PC-3 (cell line): ENCODE data around the gene LSM2. TPM values are rescaled to one million over a fixed set of nuclear protein-coding genes. Genes with fewer than 3 reads are reported as not detected.
"Not testable (repeated sequence)": the region's sequence is repeated elsewhere in the genome, so short reads cannot be mapped to it uniquely, and the experiment has no call there.

Source experiments
- ATAC-seq: fragments of 200-7000 bp; cut with Tn5 transposase; 2 replicates; pipeline ENCODE4 v1.9.1; 2020; ENCODE audit warnings: mild to moderate bottlenecking, moderate library complexity
- Bru-seq: library from RNA; stranded (reverse); fragments of 400-500 nt; gene quantifications from one replicate; lab custom pipeline; 2021; lab: Mats Ljungman, UMichigan
- BruChase-seq, 2 experiments: library from RNA; stranded (reverse); fragments of 400-500 nt; gene quantifications; one replicate each; lab custom pipeline; 2021; lab: Mats Ljungman, UMichigan
- BruUV-seq: library from RNA; stranded (reverse); fragments of 400-500 nt; replicated peaks from 2 replicates; lab custom pipeline; 2021; lab: Mats Ljungman, UMichigan
- CTCF ChIA-PET: fragments of 300-600 bp; sonication (Branson Sonifier 250); formaldehyde crosslinking; loops from one replicate; lab custom pipeline; 2022; ENCODE audit warnings: antibody characterized with exemption; lab: Charles Lee
- POLR2A ChIA-PET: fragments of 300-600 bp; sonication (Branson Sonifier 250); formaldehyde crosslinking; loops from one replicate; lab custom pipeline; 2022; ENCODE audit warnings: antibody characterized with exemption; ENCODE audit not compliant: unreplicated experiment; lab: Charles Lee
- DNase-seq: peaks from one replicate; pipeline ENCODE4 v3.0.0-alpha.2; 2015
- H2AFZ ChIP-seq: fragments of 300-600 bp; sonication (generic); 2 replicates; pipeline ENCODE4 v1.6.0; 2016; ENCODE audit warnings: antibody characterized with exemption, low read length
- H3F3A ChIP-seq: fragments of 300-600 bp; sonication (generic); one replicate; pipeline ENCODE4 v1.6.0; 2017; ENCODE audit warnings: antibody characterized with exemption, low read length, control low read depth, mild to moderate bottlenecking; ENCODE audit not compliant: unreplicated experiment
- H3K27ac ChIP-seq: fragments of 300-600 bp; sonication (generic); 2 replicates; pipeline ENCODE4 v1.5.1; 2016; ENCODE audit warnings: mild to moderate bottlenecking, low read length
- H3K27me3 ChIP-seq: fragments of 300-600 bp; sonication (generic); 2 replicates; pipeline ENCODE4 v1.6.1; 2016; ENCODE audit warnings: low read length, mixed read lengths
- H3K36me3 ChIP-seq: fragments of 300-600 bp; sonication (generic); 2 replicates; pipeline ENCODE4 v1.6.1; 2016; ENCODE audit warnings: low read depth, mixed run types, low read length, mixed read lengths
- H3K4me1 ChIP-seq: fragments of 300-600 bp; sonication (generic); 2 replicates; pipeline ENCODE4 v1.5.1; 2016; ENCODE audit warnings: low read length; ENCODE audit not compliant: insufficient read depth
- H3K4me2 ChIP-seq: fragments of 300-600 bp; sonication (generic); 2 replicates; pipeline ENCODE4 v1.6.0; 2016; ENCODE audit warnings: low read length
- H3K4me3 ChIP-seq: fragments of 300-600 bp; sonication (generic); 2 replicates; pipeline ENCODE4 v1.5.1; 2016; ENCODE audit warnings: mild to moderate bottlenecking, low read length, mixed read lengths
- H3K79me2 ChIP-seq: fragments of 300-600 bp; sonication (generic); 2 replicates; pipeline ENCODE4 v1.6.1; 2017; ENCODE audit warnings: low read length, mixed read lengths
- H3K9ac ChIP-seq: fragments of 300-600 bp; sonication (generic); 2 replicates; pipeline ENCODE4 v1.6.0; 2016; ENCODE audit warnings: mild to moderate bottlenecking, low read length
- H3K9me2 ChIP-seq: fragments of 300-600 bp; sonication (generic); replicated peaks from 2 replicates; pipeline ENCODE4 v1.6.1; 2016; ENCODE audit warnings: mixed run types, low read length, mixed read lengths
- H3K9me3 ChIP-seq: fragments of 300-600 bp; sonication (generic); 2 replicates; pipeline ENCODE4 v1.6.1; 2016; ENCODE audit warnings: low read length, mixed read lengths
- H4K20me1 ChIP-seq: fragments of 300-600 bp; sonication (generic); 2 replicates; pipeline ENCODE4 v1.6.1; 2016; ENCODE audit warnings: low read length, mixed read lengths
- EZH2 ChIP-seq: fragments of 300-600 bp; sonication (generic); IDR thresholded peaks from one replicate; pipeline ENCODE4 v1.6.1; 2017; ENCODE audit warnings: antibody characterized with exemption, mild to moderate bottlenecking, low read length; ENCODE audit not compliant: unreplicated experiment
- EZH2phosphoT487 ChIP-seq: fragments of 300-600 bp; sonication (generic); IDR thresholded peaks from 2 replicates; pipeline ENCODE4 v1.6.1; 2018; ENCODE audit warnings: mild to moderate bottlenecking, antibody characterized with exemption, low read length, borderline replicate concordance
- intact Hi-C: fragments of 100-400 bp; cut with micrococcal nuclease; formaldehyde crosslinking; loops from 2 replicates; pipeline ENCODE4 v1.9.0; 2023
- long read RNA-seq: library from polyadenylated mRNA; unstranded; transcript quantifications from one replicate; pipeline ENCODE4 v2.0.0, GENCODE V29; 2021; ENCODE audit not compliant: unreplicated experiment
- total RNA-seq: library from RNA; depleted of rRNA; stranded (reverse); fragments of >200 nt; gene quantifications from 2 replicates; pipeline ENCODE4 v1.2.3, GENCODE V29; 2014; rRNA removed
- TF ChIP-seq, protein P1 (sequence below): fragments of 300-600 bp; sonication (generic); conservative IDR thresholded peaks from 2 replicates; pipeline ENCODE4 v1.5.1; 2017; ENCODE audit warnings: antibody characterized with exemption, low read depth, mild to moderate bottlenecking, low read length

LSM2 gene
- total RNA-seq: 93.7 and 143 TPM in 2 replicates
- percentile 56 among the genes with signal in this experiment for Bru-seq, nascent RNA
- percentile 76 among the genes with signal in this experiment for BruChase-seq, experiment 1, labeled RNA remaining after a 6-hour chase
- percentile 55 among the genes with signal in this experiment for BruChase-seq, experiment 2, labeled RNA remaining after a 2-hour chase
- long read RNA-seq, transcript LSM2-208 (5 exons, 876 nt): major isoform, 19 of 31 reads
- long read RNA-seq, partial matches to known transcripts: 0 of 31 reads
- long read RNA-seq, other reads (novel, unspliced or antisense): 10 of 31 reads

DNA sequence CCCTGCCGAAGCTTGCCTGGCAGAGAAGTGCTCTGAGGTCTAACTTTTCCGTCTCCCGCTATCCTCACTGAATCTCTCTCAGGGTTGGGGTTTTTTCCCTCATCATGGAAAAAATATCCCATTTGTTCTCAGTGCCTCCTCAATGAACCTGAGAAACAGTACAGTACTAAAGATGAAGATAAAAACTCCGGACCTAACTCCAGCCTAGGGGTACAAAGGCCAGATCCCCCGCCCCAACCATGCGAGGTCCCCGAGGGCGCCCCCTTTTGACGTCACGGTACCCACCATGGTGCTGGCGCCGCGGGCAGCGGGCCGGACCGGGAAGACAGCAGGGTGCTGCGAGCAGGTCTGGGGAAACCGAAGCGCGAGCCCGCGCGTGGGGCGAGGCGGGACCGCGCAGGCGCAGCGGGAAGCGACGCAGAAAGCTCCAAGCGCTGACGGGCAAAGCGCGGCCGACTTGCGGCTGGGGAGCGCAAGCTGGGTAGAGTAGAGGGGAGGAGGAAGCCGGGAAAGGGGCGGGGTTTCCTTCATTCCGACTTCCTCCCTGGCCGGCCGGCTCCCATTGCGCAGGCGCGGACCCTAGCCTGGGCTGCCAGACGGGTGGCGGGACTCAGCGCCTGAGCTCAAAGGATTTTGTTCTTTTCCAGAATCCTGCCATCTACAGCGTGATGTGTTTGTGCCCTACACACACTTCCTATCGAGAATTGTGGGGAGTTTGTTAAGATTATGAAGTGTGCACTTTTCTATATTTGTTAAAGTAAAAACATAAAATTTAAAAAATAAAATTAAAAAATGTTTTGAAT lies at the start of gene LSM2:
TSS of gene LSM2 (minus strand) at position 497 of the 803 bp plus-strand sequence. CDS start at position 288, 209 bp downstream.
- TF ChIP-seq EZH2phosphoT487 (no peak), EZH2 (no peak)
- TF ChIP-seq, protein P1, sequence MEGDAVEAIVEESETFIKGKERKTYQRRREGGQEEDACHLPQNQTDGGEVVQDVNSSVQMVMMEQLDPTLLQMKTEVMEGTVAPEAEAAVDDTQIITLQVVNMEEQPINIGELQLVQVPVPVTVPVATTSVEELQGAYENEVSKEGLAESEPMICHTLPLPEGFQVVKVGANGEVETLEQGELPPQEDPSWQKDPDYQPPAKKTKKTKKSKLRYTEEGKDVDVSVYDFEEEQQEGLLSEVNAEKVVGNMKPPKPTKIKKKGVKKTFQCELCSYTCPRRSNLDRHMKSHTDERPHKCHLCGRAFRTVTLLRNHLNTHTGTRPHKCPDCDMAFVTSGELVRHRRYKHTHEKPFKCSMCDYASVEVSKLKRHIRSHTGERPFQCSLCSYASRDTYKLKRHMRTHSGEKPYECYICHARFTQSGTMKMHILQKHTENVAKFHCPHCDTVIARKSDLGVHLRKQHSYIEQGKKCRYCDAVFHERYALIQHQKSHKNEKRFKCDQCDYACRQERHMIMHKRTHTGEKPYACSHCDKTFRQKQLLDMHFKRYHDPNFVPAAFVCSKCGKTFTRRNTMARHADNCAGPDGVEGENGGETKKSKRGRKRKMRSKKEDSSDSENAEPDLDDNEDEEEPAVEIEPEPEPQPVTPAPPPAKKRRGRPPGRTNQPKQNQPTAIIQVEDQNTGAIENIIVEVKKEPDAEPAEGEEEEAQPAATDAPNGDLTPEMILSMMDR: peak; percentile 55
- Histone ChIP-seq H3K4me2 (peak within 1 kb of the TSS; percentile 89), H3K4me3 (peak within 1 kb of the TSS; percentile 73), H3K79me2 (peaks cover 34% of the 10 kb centered on the region), H4K20me1 (no peaks in the 10 kb centered on the region), H3K9me3 (no peaks in the 10 kb centered on the region), H2AFZ (peak within 1 kb of the TSS; percentile 77), H3K9me2 (no peaks in the 10 kb centered on the region), H3K4me1 (peaks cover 6% of the 10 kb centered on the region), H3F3A (no peaks in the 10 kb centered on the region), H3K27ac (peak within 1 kb of the TSS; percentile 53), H3K36me3 (no peaks in the 10 kb centered on the region), H3K9ac (peak within 1 kb of the TSS; percentile 86), H3K27me3 (no peaks in the 10 kb centered on the region)
- BruUV-seq: no TSS peak
- peak; percentile 99 for ATAC-seq
- ChIA-PET POLR2A (interaction anchor here (0.6 to 1.6 kb wide), 7 partner anchors 8 to 165 kb away, joined by 3 to 21 read pairs (median 4); partner anchors contain the start of genes HSPA1A, HSPA1B and HSPA1L), CTCF (interaction anchor here (0.6 to 1.0 kb wide), 7 partner anchors 9 to 361 kb away, joined by 3 to 16 read pairs (median 4); partner anchors contain the start of genes HSPA1A, HSPA1L and VARS1)
- peak; percentile 96 for DNase-seq
- intact Hi-C loops: no loop called here

DNA sequence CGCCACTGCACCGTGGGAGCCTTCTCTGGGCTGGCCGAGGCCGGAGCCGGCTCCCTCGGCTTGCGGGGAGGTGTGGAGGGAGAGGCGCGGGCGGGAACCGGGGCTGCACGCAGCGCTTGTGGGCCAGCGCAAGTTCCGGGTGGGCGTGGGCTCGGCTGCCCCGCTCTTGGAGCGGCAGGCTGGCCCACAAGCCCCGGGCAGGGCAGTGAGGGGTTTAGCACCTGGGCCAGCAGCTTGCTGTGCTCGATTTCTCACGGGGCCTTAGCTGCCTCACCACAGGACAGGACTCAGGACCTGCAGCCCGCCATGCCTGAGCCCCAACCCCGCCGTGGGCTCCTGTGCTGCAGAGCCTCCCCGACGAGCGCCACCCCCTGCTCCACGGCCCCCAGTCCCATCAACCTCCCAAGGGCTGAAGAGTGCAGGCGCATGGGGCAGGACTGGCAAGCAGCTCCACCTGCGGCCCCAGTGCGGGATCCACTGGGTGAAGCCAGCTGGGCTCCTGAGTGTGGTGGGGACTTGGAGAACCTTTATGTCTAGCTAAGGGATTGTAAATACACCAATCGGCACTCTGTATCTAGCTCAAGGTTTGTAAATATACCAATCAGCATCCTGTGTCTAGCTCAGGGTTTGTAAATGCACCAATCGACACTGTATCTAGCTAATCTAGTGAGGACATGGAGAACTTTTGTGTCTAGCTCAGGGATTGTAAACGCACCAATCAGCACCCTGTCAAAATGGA lies 45.4 kb upstream of the LSM2 start:
- ChIA-PET CTCF (interaction anchor here (0.6 to 0.8 kb wide), 2 partner anchors 10 to 1021 kb away, joined by 4 to 7 read pairs; partner anchors contain the start of gene NEU1), POLR2A (interaction anchor here (0.6 to 1.2 kb wide), 2 partner anchors 11 to 37 kb away, joined by 4 to 6 read pairs; partner anchors contain the start of genes HSPA1A, HSPA1L and NEU1)
- H2AFZ ChIP-seq, H3K4me2 ChIP-seq, ATAC-seq, H3K9me3 ChIP-seq, DNase-seq, H3K4me3 ChIP-seq, H3K4me1 ChIP-seq, H3K9ac ChIP-seq, intact Hi-C loops, H3F3A ChIP-seq, H3K9me2 ChIP-seq, H3K36me3 ChIP-seq, H3K27ac ChIP-seq, H3K27me3 ChIP-seq, H4K20me1 ChIP-seq, H3K79me2 ChIP-seq, BruUV-seq: not testable (repeated sequence)

DNA sequence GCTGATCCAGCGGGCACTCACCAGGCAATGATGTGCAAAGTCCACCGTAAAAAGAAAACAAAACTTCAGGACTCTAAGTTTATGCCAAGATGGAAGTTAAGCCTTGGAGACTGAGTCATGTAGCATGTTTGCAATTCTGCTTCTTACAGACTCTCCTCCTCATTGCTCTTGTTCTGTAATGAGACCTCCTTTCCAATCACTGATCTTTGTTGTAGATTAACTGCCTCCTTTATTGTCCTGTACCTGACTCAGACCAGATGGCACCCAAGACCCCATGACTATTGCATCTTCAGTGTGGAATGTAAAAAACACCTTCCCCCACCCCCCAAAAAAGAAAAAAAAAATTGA lies 44.7 kb upstream of the LSM2 start:
- no TSS peak for BruUV-seq
- H3K27ac ChIP-seq: no peak overlapping the region
- no peak overlapping the region for H3K4me2 ChIP-seq
- H3K27me3 ChIP-seq: no peaks in the 10 kb centered on the region
- no peak overlapping the region for H3K9ac ChIP-seq
- intact Hi-C loops: no loop called here
- H3K36me3 ChIP-seq: no peaks in the 10 kb centered on the region
- ChIA-PET CTCF (no interaction called here), POLR2A (interaction anchor here (0.5 kb wide), 1 partner anchor 10 kb away, joined by 3 read pairs; no protein-coding TSS in a partner anchor)
- H3K4me1 ChIP-seq: no peaks in the 10 kb centered on the region
- H3K79me2 ChIP-seq: no peaks in the 10 kb centered on the region
- no peak for ATAC-seq
- no peak overlapping the region for H2AFZ ChIP-seq
- H3K9me3 ChIP-seq: no peaks in the 10 kb centered on the region
- no peak for DNase-seq
- no peak overlapping the region for H3K4me3 ChIP-seq
- H3F3A ChIP-seq: no peaks in the 10 kb centered on the region
- TF ChIP-seq EZH2phosphoT487 (no peak), EZH2 (no peak)
- TF ChIP-seq, protein P1: no peak
- H4K20me1 ChIP-seq: no peaks in the 10 kb centered on the region
- H3K9me2 ChIP-seq: no peaks in the 10 kb centered on the region
